ENCODE data around the gene WSCD1. TPM values are rescaled to one million over a fixed set of nuclear protein-coding genes. Genes with fewer than 3 reads are reported as not detected.

The WSCD1 gene
- total RNA-seq, 2 experiments from 2014 or later = 0.05 TPM; not detected in 1

- H3K27ac Mint-ChIP-seq = no peak overlapping the region
- CTCF ChIA-PET = no interaction called here
- H3K27me3 Mint-ChIP-seq = peaks cover 46% of the 10 kb centered on the region
- no peak for ATAC-seq
- peaks cover 13% of the 10 kb centered on the region for H3K4me1 Mint-ChIP-seq (ENCODE audit: low read depth)
- no peak overlapping the region for H3K4me3 Mint-ChIP-seq
- no peaks in the 10 kb centered on the region for H3K36me3 Mint-ChIP-seq (ENCODE audit: low read depth)
- no peaks in the 10 kb centered on the region for H3K9me3 Mint-ChIP-seq
- DNase-seq = no peak
- intact Hi-C loops (cut with micrococcal nuclease) = no loop called here
- TF ChIP-seq CTCF (IDR thresholded peaks at IDR 0.05) = no peak
- POLR2A ChIA-PET = no interaction called here
Measured at GRCh38 chr17:6072157-6072556, 2.0 kb downstream of the WSCD1 start.

- Mint-ChIP-seq H3K4me3 (no peak overlapping the region), H3K36me3 (ENCODE audit: low read depth) (no peaks in the 10 kb centered on the region), H3K4me1 (ENCODE audit: low read depth) (peaks cover 13% of the 10 kb centered on the region), H3K9me3 (no peaks in the 10 kb centered on the region), H3K27me3 (peaks cover 41% of the 10 kb centered on the region), H3K27ac (no peak overlapping the region)
- ChIA-PET POLR2A (no interaction called here), CTCF (no interaction called here)
- no peak for DNase-seq
- ATAC-seq = no peak
- TF ChIP-seq CTCF (IDR thresholded peaks at IDR 0.05) = no peak
- intact Hi-C loops (cut with micrococcal nuclease) = no loop called here
Measured at GRCh38 chr17:6072611-6073010, 2.4 kb downstream of the WSCD1 start.

GRCh38 chr17:6073620-6074019, 3.4 kb downstream of the WSCD1 start:
- no peak overlapping the region for H3K27ac Mint-ChIP-seq
- no peak overlapping the region for H3K4me3 Mint-ChIP-seq
- CTCF ChIA-PET = no interaction called here
- no peak for TF ChIP-seq CTCF (IDR thresholded peaks at IDR 0.05)
- POLR2A ChIA-PET = no interaction called here
- DNase-seq = no peak
- peaks cover 37% of the 10 kb centered on the region for H3K27me3 Mint-ChIP-seq
- no peak for ATAC-seq
- no peaks in the 10 kb centered on the region for H3K36me3 Mint-ChIP-seq (ENCODE audit: low read depth)
- intact Hi-C loops (cut with micrococcal nuclease) = no loop called here
- peaks cover 13% of the 10 kb centered on the region for H3K4me1 Mint-ChIP-seq (ENCODE audit: low read depth)
- no peaks in the 10 kb centered on the region for H3K9me3 Mint-ChIP-seq

GRCh38 chr17:6075050-6075449, 4.9 kb downstream of the WSCD1 start:
- Mint-ChIP-seq H3K4me3 (no peak overlapping the region), H3K27me3 (peaks cover 24% of the 10 kb centered on the region), H3K4me1 (ENCODE audit: low read depth) (peaks cover 2% of the 10 kb centered on the region), H3K27ac (no peak overlapping the region), H3K36me3 (ENCODE audit: low read depth) (no peaks in the 10 kb centered on the region), H3K9me3 (no peaks in the 10 kb centered on the region)
- DNase-seq = no peak
- TF ChIP-seq CTCF (IDR thresholded peaks at IDR 0.05) = no peak
- ChIA-PET CTCF (no interaction called here), POLR2A (no interaction called here)
- intact Hi-C loops (cut with micrococcal nuclease) = no loop called here
- no peak for ATAC-seq

- peaks cover 24% of the 10 kb centered on the region for H3K27me3 Mint-ChIP-seq
- no peak overlapping the region for H3K27ac Mint-ChIP-seq
- H3K9me3 Mint-ChIP-seq = no peaks in the 10 kb centered on the region
- no peaks in the 10 kb centered on the region for H3K36me3 Mint-ChIP-seq (ENCODE audit: low read depth)
- no peak overlapping the region for H3K4me3 Mint-ChIP-seq
- intact Hi-C loops (cut with micrococcal nuclease) = no loop called here
- ChIA-PET CTCF (interaction anchor here (1.4 kb wide), 1 partner anchor 9 kb away, joined by 3 read pairs; no protein-coding TSS in a partner anchor), POLR2A (no interaction called here)
- TF ChIP-seq CTCF (IDR thresholded peaks at IDR 0.05) = no peak
- peaks cover 2% of the 10 kb centered on the region for H3K4me1 Mint-ChIP-seq (ENCODE audit: low read depth)
- DNase-seq (no peak), ATAC-seq (no peak)
Measured at GRCh38 chr17:6075845-6076244, 5.7 kb downstream of the WSCD1 start.
